GM21786 (cell line): ENCODE measurements around the gene CHSY1.

Experiments
- ATAC-seq: cut with Tn5 transposase; IDR thresholded peaks from one replicate; pipeline ENCODE4 v1.9.1; 2021; ENCODE audit not compliant: unreplicated experiment

CHSY1 gene

DNA sequence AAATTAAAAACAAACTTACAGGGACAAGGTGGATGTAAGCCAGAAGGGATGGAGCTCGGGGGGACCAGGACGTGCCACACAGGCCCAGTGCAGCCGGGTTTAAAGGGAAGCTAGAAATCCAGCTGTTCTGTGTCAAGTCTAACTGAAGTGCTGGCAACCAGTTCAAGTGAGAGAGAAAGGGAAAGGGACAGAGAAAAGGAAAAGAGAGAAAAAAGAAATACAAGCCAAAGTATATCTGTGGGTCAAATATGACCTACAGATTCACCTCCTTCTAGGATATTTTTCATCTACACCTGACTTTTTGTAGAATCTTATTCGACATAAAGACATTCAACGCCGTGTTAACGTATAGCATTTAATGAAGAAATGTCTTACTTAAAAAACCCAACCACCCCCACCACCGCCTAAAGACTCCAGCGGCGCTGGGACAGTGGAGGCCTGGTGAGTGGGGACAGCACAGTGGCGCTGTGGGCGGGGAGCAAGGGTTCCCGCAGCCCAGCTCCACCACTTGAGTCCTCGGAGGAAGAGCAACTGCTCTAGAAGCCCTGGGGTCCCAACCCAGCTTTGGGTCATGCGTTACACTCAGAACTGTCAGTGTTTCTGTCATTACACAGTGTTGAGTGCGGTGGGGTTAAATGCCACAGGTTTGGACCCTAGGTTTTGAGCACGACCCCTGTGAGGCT is 62.3 kb downstream of the CHSY1 start:
- ATAC-seq, result no peak

DNA sequence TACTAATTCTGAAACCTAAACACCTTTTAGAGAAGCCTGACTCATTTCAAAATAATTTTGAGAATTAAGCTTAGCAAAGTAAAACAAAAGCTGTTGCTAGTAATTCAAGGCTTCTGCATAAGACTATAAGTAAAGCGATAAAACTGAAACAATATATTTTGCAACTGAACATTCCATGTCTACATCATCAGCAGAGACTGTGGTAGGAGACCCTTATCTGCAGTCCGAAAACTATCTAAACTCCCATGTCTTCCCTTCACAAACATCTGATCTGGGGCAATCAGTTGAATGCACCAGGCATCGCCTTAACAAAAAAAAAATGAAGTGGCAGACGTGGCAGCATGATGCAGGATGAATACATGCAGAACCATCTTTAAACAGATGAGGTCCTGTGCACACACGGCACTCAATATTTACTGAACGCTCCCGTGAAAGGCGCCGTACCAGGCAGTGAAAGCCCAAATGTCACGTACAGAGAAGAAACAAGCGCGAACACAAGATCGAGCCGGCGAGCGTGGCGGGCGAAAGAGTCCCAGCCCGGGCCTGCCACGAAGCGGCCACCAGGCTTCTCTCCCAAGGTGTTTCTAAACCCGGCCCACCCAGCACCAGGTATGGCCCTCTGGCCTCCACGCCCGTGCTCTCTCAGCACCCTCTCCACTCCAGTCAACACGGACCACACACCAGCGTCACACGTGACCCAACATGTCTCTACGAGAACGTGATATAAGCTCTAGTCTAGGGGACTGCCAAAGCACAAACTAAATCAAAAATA is 63.0 kb downstream of the CHSY1 start:
- ATAC-seq, result peak; percentile 78

DNA sequence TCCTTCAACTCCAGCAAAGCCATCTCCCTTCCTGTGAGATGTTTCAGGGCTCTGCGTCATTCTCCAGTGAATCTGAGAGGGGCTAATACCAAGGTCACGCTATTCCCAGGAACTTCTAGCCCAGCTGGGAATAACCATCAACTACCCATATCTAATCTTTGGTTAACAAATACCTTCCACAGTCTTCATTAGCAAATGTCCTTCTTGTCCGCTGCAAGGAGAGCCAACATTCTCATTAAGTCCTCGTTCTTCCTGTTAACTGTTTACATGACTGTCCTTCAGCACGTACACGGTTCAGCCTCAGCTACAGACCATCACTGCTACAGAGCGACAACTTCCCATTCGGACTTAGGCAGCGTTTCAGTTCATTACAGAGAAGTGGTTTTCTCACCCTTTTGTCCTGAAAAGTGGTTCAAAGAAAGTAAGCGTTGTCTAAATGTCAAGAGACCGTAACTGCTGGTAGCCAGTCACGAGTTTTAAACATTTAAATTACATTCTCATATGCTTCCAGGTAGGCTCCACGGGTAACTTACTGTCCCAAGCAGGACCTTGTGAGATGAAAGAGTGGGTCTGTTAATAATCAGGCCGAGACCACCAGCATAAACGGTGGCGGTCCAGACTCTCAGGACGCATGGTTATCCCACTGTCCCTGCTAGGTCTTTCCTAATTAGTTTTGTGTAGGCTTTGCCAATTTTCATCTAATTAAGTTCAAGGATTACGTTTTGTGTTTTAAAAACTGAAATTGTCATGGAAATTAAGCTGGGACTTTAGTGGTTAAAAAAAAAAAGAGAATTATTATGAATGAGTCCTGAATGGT is 63.8 kb downstream of the CHSY1 start:
- no peak for ATAC-seq

DNA sequence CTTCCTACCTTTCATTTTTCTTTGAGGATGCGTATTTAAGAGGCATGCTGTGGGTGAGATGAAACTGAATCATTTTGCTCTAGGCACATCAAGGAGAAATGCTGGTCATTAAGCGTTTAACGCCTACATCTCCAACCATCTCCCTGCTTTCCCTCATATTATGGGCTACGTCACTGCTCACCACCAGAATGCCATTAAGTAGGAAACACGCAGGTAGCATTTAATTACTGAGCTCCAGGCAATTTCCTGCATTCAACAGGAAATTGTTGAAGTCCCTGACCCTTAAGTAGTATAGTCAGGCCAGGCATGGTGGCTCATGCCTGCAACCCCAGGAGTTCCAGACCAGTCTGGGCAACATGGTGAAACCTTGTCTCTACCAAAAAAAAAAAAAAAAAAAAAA is 66.1 kb downstream of the CHSY1 start:
- no peak for ATAC-seq

DNA sequence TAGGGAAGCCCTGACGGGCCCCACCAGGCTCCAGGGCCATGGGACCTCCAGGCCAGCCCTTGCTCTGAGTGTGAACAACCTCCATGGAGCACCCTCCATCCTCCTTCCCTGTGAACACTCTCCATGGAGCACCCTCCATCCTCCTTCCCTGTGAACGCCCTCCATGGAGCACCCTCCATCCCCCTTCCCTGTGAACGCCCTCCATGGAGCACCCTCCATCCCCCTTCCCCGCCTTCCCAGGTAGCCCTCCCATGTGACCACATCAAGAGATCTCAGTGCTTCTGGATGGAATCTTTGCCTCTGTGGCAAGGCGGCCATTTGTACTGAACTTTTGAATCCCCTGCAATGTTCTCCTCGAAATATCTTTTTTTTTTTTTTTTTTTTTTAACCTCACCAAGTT is 66.5 kb downstream of the CHSY1 start:
- no peak for ATAC-seq

DNA sequence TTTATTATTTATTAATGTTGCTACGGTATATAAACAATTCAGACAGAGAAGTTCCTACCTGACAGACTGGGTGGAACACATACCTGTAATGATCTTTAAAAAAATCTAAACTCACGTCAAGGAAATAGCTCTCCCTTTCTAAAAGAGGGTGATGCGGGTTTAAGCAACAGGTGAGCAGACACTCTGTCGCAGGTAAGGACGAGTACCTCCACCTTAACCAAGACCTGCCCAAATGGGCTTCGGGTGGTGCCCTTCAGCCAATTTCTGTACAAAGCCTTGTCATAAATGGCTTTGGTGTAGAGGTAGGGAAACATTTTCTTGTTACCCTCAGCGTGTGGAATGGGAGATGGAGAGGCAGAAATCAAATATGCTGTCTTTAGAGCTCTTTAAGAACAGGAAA is 67.0 kb downstream of the CHSY1 start:
- ATAC-seq, result no peak

DNA sequence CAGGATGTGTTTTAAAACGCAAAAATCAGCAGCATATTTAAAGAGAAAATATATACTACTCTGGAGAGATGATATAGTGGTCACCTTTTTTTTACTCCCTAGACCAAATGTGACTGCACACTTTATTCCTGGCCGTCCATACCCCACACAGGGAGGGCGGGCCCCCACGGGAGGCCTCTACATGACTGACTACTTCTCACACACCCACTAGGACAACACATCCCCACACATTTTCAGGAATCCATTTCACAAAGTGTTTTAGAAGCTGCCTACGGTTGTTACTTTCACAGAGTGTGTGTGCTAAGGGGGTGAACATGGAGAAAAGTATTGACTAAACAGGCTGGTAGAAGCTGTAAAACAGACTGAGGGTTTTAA is 67.9 kb downstream of the CHSY1 start:
- ATAC-seq, result no peak

DNA sequence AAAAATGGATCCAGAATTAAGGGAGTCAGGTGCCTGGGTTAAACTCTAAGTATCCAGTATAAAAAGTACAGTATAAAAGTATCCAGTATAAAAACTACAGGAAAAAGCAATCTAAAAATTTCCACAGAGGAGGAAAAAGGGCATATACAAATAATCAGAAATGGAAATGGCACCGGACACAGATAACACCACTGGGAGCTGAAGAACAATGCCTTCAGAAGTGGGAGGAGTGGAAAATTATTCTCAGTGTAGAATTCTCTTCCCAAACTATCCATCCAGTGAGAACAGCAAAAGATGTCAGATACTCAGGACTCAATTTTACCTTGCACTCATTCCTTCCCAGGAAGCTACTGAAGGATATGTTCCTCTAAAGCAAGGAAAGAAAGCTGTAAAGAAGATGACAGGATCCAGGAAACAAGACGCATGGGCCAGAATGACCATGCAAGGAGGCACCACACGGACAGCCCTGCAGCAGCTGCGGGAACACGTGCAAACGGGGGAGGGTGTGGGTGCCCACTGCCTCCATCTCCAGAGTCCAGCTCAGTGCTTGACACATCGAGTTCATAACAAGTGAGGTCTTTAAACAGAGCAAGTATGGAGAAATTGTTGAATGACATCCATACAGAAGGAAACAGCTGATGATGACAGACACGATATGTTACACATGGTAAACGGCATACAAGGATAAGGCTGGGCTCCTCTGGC is 68.5 kb downstream of the CHSY1 start:
- ATAC-seq, result no peak

DNA sequence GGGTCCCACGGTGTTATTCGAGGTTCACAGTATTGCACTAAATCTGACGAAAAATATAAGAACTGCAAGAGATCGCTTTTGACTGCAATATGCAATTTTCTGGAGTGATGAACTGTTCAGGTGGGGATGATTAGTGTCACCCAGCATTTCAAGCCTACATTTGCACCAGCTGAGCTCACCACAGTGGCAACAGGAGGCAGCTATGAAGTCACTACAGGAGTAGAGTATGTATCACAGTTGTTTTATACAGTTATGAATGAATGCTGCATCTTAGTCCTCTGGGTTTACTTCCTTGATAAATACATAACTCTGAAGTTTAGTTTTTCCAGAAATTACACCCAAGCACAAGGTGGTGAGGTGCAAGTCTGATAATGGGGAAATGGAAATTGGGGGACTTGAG is 69.6 kb downstream of the CHSY1 start:
- ATAC-seq, result no peak

DNA sequence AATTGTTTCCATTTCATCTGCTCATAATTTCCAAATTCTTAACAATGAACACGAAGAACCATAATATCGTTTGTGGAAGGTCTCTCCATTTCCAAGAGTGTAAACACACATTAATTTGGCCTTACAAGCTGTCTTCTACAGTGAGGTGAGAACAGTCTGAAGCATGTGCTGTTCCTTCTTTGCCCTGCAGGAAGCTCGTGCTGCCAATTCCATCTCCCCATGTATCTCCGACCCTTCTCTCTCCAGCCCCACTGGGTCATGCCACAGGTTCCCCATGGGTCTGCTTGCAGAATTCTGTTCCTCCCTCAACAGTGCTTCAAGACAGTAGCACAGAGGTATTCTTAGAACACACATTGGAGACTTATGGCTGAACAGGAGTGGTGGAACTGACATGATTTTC is 70.5 kb downstream of the CHSY1 start:
- no peak for ATAC-seq

DNA sequence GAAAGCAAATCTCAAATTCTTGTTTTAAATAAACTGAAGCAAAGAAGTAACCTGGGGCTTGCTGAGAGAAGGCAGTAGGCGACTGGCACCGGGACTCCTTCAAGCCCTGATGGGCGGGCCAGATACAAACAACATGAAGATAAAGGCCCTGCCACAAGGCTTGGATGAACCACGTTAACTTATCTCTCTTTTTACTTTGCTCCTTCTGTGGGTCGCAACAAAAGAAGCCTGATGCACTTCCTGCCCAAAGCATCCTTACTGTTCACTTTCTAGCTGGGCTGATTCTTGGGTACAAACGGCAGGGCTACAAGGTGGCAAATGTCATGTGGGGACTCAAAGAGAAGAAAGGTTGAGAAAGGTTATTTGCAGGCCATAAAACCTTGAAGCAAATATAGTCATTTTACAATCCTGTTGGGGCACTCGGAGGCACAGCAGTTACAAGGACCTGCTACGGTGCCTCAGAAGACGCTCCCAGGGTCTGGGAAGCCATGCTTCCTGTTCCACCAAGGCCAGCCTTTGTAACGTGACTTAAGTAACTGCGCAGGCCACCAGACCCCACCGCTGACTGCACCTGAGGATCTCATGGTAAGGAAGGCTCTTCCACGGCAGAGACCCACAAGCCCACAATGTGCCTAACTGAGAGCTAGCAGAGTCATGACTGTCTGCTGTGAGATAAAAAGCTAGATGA is 71.1 kb downstream of the CHSY1 start:
- no peak for ATAC-seq

DNA sequence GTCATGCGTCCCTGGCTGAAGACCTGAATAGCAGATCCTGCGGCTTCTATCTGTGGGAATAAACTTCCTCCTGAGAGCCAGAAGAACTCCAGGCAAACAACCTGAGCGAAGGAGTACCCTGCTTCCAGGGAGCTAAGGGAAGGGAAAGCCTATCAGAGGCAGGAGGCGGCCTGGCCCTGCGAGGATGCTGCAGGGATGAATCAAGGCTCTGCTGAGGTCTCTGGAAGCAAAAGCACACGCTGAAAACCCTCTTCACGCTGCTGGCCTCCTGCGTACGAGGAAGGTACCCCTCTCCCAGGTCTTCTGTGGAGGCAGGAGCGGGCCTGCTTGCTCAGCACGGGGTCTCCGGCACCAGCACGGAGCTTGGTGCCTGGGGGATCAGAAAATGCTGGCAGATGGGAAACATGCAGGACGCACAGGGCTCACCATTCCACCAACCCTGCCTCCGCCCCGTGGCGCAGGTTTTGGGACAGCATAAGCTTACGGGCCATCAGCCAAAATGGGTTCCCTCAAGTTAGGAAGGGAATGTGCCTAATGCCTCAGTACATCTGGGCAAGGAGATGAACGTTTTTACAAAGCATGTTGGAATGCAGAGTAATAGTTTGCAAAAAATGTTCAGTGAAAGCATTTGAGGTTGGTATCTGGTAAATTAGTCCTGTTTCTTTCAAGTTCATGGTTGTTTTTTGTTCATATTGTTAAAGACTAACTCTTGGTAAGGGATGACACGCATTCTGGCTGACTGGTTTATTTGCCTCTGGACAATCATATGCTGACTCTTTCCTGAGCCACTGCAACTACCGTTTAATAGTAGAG is 72.3 kb downstream of the CHSY1 start:
- ATAC-seq, result no peak

DNA sequence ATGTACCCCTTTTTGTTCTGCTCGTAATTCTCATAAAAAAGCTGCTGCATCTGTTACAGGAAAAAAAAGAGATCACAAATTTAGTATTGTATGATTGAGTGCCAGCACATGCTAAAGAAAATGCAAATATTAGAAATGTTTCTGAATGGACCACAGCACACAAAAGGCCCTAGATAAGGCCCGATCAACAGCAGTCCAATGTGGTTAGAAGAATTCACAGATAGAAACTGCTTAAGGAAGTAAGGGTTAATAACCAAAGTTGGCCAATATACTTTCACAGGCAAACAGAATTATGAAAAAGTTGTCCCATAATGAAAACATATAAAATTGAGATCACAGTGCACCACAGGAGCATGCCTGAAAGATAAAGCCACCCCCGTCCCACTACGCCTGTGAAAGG is 72.9 kb downstream of the CHSY1 start:
- no peak for ATAC-seq

DNA sequence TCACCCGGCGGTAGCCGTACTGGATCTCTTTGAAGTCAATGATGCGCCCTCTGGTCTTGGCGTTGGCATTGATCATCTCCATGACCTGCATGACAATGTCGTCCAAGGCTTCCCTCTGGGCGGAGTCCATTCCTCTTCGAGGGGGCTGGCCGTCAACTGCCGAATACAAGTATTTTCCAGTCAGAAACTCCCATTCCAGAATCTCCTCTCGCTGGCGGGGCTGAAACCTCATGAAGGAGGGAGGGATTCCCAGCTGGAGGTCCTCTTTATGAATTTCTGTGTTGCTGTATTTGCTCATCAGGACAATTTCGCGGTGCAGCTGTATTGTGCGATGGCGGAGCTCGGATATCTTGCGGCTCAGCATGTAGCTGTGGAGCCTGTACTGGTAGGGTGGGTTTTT is 73.4 kb downstream of the CHSY1 start:
- no peak for ATAC-seq

DNA sequence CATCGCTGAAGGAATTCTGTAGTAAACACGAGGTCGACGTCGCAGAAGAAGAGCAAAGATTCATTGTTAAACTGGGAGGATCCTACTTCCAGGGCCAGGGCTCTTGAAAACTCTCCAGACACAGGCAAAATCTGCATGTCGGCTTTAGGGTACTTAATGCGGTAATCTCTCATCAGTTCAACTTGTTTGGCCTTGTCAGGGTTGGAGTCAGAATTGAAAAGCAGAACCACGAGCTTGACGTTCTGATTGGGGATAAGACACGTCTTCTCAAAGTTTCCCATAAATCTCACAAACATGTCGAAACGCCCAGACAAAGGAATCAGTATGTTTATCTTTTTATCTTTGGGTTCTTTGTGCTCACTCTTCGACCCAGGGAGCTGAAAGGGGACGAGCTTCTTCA is 74.0 kb downstream of the CHSY1 start:
- ATAC-seq, result no peak

DNA sequence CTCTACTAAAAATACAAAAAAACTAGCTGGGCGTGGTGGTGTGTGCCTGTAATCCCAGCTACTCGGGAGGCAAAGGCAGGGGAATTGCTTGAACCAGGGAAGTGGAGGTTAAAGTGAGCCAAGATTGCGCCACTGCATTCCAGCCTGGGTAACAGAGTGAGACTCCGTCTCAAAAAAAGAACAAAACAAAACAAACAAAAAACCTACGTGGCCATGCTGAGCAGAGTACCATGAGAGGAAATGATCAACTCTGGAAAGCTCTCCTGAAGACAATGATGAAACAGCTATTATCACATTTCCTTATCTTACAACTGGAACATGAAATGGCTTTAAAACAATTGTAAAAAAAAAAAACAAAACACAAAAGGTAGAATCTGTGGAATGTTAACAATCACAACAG is 75.2 kb downstream of the CHSY1 start:
- ATAC-seq, result no peak

DNA sequence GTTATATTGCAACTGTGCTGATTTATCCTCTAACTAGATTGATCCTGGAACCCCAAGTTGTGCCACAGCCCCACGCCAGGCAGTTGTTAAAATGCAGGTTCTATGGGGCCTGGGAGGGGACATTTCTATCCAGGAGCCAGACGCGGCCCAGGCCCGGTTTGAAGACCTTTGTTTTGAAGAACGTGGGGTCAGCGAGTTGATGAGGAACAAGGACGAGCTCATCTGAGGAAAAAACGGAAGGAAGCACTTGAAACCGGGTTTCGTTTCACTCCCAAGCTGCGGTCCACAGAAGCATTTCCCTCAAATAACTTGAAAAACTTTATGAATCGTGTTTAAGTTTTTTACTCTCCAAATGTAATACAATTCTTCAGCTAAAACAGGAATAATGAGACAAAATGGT is 76.4 kb downstream of the CHSY1 start:
- no peak for ATAC-seq

DNA sequence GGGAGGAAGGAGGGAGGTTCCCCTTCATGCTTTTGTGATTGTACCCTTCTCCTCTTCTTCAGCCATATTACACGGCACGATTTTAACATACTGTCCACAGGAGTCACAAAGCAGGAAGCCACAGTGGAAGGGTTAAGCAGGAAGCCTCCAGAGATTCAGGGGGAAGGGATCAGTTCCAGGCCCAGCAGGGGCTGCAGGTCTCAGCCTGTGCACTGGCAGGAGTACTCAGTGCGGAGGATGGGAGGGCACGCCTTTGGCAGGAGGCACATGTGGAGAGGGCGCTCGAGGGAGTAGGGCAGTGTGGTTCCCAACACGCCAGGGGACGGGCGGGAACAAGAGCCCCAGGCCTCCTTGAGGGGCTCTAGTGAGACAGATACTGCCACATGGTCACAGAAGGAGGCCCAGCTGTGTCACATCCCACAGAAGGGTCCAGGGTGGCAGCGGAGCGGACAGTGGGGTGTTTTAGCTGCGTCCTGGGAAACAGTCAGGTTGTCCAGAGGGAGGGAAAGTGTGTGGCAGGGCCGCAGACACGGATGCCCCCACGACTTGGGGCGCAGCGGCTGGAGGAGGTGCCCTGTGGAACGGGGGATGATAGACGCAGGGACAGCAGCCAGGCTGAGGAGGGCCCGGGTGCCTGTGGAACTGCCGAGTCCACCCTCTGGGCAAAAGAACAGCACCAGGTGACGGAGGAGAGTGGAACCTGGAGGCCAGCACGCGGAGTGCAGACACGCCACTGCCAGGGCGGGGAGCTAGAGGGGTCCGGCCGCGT is 77.5 kb downstream of the CHSY1 start:
- no peak for ATAC-seq
